GM12878 (cell line): Measurements from ENCODE around the gene KLF11. TPM values are rescaled to one million over a fixed set of nuclear protein-coding genes. Genes with fewer than 3 reads are reported as not detected.
A peak's percentile ranks its signal among the peaks of the same experiment; 100 is the strongest.

ENCODE experiments used
- ATF2 ChIP-seq: IDR thresholded peaks from 2 replicates; pipeline ENCODE4 v1.6.1; 2012; ENCODE audit warnings: low read length, inconsistent platforms
- ATF3 ChIP-seq: IDR thresholded peaks from 2 replicates; pipeline ENCODE4 v1.6.1; 2011; ENCODE audit warnings: low read depth, mild to moderate bottlenecking, low read length, moderate library complexity, borderline replicate concordance; ENCODE audit errors: extremely low read depth
- CUX1 ChIP-seq: IDR thresholded peaks from 2 replicates; pipeline ENCODE4 v1.6.1; 2012; ENCODE audit warnings: improper control_type of control experiment, low read depth, low read length; ENCODE audit not compliant: insufficient replicate concordance
- SUZ12 ChIP-seq: fragments of 200-600 bp; sonication (generic); IDR thresholded peaks from one replicate; pipeline ENCODE4 v1.6.1; 2018; ENCODE audit warnings: antibody characterized with exemption, mild to moderate bottlenecking; ENCODE audit not compliant: unreplicated experiment
- polyA plus RNA-seq, 11 experiments: library from polyadenylated mRNA; depleted of rRNA in 4 of 11; unstranded in 6 of 11; stranded (reverse) in 5 of 11; fragments of >200 nt; fragmentation: Nextera tagmentation in 4 of 11; fragmentation: Illumina TruSeq in 1 of 11; extraction: Ambion mirVana in 4 of 11; extraction: Trizol in 1 of 11; gene quantifications; 1 replicate in 1 of 11; 2 replicates in 10 of 11; pipeline versions ENCODE4 v1.2.1 to v1.2.3, GENCODE V29; 2011 to 2016; ENCODE audit warnings: inconsistent platforms in 2 of 11, missing spikeins in 2 of 11, low read depth in 1 of 11
- total RNA-seq, 4 experiments: library from RNA; depleted of rRNA in 3 of 4; stranded (reverse); fragments of >200 nt in 3 of 4; fragmentation: Illumina TruSeq in 1 of 4; extraction: Trizol in 1 of 4; gene quantifications; 2 replicates each; pipeline versions ENCODE4 v1.2.1 to v1.2.3, GENCODE V29; 2013 to 2021

The KLF11 gene
- total and polyA plus RNA-seq, 10 of the 15 experiments (the other 5 are each of a cell fraction or from before 2014, with no cell fraction given): 0.03 to 0.54 (median 0.14) TPM; not detected in 1

GRCh38 chr2:10043906-10044601 lies 704 bp downstream of the KLF11 start (continued):
- TF ChIP-seq ATF3 (no peak), ATF2 (0 out of 2 replicates have a peak, but pooled peaks have one; percentile 36), CUX1 (no peak), SUZ12 (no peak)
